NB4 (cell line): ENCODE measurements around the gene NFIB.

Experiments
- DNase-seq: peaks from one replicate; pipeline ENCODE4 v3.0.0; 2010; ENCODE audit warnings: low read depth
- H3K4me3 ChIP-seq: one replicate; pipeline ENCODE4 v1.5.1; 2011; ENCODE audit warnings: mild to moderate bottlenecking, low read depth, low read length, moderate library complexity
- MYC ChIP-seq: IDR thresholded peaks from 2 replicates; pipeline ENCODE4 v1.6.1; 2011; ENCODE audit warnings: low read depth, low read length
- POLR2A ChIP-seq: IDR thresholded peaks from 2 replicates; pipeline ENCODE4 v1.6.1; 2011; ENCODE audit warnings: mild to moderate bottlenecking; ENCODE audit not compliant: insufficient read length; ENCODE audit errors: extremely low read depth
- TF ChIP-seq, protein P1 (sequence below): IDR thresholded peaks from 2 replicates; pipeline ENCODE4 v1.6.1; 2011; ENCODE audit warnings: low read depth, low read length
- TF ChIP-seq, protein P2 (sequence below): IDR thresholded peaks from one replicate; pipeline ENCODE4 v1.5.1; 2012; ENCODE audit warnings: low read depth, low read length

NFIB gene

DNA sequence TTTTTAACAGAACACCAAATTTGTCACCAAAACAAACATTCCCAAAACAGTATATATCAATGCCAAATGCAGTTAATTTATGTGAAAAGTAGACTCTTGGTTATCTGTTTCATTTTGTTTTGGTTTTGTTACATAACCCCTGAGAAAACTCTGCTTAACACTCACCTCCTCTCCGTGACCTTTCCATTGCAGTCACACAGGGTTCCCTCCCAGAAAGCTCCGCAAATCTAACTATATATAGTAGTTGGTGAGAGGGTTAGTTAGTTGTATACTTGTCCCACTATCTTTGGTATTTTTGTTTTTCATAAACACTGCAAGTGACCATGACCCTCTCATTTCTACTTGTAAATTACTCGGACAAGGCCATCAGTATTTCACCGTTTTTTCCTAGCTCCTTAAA, 25.5 kb downstream of the NFIB start:
- TF ChIP-seq, protein P1, sequence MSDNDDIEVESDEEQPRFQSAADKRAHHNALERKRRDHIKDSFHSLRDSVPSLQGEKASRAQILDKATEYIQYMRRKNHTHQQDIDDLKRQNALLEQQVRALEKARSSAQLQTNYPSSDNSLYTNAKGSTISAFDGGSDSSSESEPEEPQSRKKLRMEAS: no peak
- TF ChIP-seq MYC (no peak), POLR2A (no peak)
- TF ChIP-seq, protein P2, sequence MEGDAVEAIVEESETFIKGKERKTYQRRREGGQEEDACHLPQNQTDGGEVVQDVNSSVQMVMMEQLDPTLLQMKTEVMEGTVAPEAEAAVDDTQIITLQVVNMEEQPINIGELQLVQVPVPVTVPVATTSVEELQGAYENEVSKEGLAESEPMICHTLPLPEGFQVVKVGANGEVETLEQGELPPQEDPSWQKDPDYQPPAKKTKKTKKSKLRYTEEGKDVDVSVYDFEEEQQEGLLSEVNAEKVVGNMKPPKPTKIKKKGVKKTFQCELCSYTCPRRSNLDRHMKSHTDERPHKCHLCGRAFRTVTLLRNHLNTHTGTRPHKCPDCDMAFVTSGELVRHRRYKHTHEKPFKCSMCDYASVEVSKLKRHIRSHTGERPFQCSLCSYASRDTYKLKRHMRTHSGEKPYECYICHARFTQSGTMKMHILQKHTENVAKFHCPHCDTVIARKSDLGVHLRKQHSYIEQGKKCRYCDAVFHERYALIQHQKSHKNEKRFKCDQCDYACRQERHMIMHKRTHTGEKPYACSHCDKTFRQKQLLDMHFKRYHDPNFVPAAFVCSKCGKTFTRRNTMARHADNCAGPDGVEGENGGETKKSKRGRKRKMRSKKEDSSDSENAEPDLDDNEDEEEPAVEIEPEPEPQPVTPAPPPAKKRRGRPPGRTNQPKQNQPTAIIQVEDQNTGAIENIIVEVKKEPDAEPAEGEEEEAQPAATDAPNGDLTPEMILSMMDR: no peak
- H3K4me3 ChIP-seq: no peak overlapping the region

DNA sequence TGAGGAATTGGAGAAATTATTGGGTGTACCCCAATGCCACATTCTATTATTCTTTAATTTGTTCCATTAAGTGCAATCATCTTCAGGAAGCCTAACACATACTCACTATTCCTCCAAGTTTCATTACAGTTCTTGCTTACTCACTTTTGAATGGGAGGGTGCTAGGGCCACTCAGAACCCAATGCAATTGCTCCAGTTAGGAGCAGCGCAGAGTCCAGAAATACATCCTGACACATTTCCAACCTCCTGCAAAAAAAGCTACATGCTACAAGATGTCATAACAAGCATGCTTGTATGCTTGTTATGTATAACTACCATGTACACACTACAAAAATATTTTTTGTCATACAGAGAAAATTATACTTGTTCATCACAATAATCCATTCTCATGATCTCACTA, 27.8 kb downstream of the NFIB start:
- no peak for DNase-seq
- TF ChIP-seq, protein P2: no peak
- TF ChIP-seq POLR2A (no peak), MYC (no peak)
- TF ChIP-seq, protein P1: no peak
- H3K4me3 ChIP-seq: no peak overlapping the region

More for the DNA sequence above, 25.5 kb downstream of the NFIB start:
- no peak for DNase-seq

DNA sequence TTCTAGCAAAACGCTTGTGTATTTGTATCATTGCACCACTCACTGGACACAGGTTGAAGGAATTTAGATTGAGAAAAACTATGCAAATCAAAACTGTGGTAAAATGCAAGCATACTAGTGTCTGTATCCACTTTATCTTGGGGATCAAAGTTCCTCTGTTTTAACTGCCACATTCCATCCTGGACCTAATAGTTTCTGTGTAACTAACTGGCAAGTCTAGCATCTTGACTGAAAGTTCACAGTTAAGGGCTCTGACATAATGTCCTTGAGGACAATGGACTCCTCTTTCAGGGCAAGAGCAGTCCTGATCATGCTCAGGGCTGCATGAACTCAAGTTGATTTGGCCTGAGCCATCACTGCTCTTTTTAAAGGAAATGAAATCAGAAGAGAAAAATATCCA, 30.7 kb downstream of the NFIB start:
- TF ChIP-seq, protein P2: no peak
- TF ChIP-seq, protein P1: no peak
- TF ChIP-seq POLR2A (no peak), MYC (no peak)
- DNase-seq: no peak
- no peak overlapping the region for H3K4me3 ChIP-seq

DNA sequence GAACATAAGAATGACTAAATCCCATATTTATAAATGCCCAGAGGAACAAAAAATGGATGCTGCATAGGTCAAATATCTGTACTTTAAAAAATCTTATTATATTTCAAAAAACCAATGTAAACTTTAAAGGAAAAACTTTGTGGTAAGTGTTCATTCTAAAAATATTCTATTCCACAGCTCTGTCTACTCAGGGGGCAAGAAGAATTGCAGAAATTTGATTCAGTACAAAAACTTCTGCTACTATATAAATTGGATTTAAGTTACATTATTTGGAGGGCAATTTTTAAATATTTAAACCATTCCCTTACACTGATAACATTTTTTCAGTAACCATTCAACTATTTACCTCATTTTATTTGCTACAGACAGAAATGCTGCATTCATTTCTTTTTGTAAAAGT, 32.1 kb downstream of the NFIB start:
- TF ChIP-seq, protein P2: no peak
- no peak for TF ChIP-seq POLR2A
- TF ChIP-seq MYC: no peak
- TF ChIP-seq, protein P1: no peak
- no peak for DNase-seq
- no peak overlapping the region for H3K4me3 ChIP-seq

DNA sequence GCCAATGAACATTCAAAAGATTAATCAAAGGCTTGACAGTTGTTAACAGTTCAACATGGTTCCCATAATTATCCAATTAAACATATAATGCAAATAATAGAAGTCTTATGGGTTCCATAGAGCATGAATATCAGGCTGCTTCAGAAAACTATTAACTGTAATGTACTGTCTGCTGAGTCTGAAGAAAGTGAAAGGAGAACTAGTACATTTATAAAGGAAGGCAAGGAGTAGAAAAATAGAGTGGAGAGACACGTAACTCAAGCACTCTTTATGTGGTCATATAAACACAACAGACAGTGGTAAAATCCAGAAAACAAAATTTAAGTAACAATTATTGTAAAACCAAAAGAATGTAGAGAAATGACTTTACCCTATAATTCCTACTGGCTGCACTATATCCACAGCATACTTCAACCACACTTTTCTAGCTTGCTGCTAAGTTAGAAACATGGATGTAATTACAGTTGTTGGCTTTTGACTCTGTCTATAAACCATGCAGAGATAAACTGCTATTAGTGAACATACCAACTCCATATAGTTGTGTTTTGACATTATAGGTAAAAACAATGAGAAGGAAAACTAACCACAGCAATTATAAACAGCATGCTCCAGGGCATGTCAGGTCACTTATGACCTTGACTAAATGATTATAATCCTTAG, 32.7 kb downstream of the NFIB start:
- TF ChIP-seq MYC (no peak), POLR2A (no peak)
- TF ChIP-seq, protein P2: no peak
- TF ChIP-seq, protein P1: no peak
- DNase-seq: no peak
- H3K4me3 ChIP-seq: no peak overlapping the region
